ENCODE data around the gene SLC10A7.
"Not testable (repeated sequence)": the region's sequence is repeated elsewhere in the genome, so short reads cannot be mapped to it uniquely, and the experiment has no call there.

The SLC10A7 gene

DNA sequence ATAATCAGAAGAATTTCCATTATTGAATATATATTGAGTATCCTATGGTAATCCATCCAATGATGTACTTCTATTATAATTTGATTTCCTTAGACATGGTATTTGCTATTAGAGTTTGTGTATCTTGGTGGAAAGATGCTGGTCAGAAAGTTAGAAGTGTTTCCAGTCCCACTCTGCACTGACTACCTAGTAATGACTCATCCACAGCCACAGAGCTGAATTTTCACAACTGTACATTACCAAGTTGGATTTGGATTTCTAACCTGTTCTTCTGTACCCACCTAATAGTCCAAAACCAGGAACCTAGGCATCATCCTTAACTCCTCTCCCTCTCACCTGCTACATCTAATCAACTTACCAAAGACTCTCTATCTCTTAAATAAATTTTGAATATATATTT, 162.0 kb downstream of the SLC10A7 start:
- DNase-seq: no peak

DNA sequence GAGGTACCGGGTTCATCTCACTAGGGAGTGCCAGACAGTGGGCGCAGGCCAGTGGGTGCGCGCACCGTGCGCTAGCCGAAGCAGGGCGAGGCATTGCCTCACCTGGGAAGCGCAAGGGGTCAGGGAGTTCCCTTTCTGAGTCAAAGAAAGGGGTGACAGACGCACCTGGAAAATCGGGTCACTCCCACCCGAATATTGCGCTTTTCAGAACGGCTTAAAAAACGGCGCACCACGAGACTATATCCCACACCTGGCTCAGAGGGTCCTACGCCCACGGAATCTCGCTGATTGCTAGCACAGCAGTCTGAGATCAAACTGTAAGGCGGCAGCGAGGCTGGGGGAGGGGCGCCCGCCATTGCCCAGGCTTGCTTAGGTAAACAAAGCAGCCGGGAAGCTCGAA, 171.6 kb downstream of the SLC10A7 start:
- not testable (repeated sequence) for DNase-seq

DNA sequence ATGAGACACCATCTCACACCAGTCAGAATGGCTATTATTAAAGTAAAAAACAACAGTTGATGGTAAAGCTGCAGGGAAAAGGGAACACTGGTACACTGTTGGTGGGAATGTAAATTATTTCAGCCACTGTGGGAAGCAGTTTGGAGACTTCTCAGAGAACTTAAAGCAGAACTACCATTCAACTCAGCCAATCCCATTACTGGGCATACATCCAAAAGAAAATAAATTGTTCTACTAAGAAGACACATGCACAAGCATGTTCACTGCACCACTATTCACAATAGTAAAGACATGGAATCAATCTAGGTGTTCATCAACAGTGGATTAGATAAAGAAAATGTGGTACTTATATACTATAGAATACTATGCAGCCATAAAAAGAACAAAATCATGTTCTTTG, 172.4 kb downstream of the SLC10A7 start:
- no peak for DNase-seq

DNA sequence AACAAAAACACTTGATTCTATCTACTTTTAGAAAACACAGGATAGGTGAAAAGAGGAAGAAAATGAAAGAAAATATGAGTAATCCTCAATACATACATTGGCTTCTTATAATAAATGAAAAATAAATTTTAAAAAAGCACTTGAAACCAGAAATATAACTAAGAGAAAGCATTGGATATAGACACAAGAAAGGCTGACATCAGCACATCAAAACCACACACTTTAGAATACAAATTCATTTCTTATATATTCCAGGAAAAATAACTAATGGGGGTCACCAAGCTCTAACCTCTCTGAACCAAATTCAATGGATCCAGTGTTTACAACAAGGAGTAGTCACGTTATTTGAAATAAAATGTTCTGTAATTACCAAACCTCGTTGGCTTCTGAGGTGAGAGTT, 173.9 kb downstream of the SLC10A7 start:
- no peak for DNase-seq

DNA sequence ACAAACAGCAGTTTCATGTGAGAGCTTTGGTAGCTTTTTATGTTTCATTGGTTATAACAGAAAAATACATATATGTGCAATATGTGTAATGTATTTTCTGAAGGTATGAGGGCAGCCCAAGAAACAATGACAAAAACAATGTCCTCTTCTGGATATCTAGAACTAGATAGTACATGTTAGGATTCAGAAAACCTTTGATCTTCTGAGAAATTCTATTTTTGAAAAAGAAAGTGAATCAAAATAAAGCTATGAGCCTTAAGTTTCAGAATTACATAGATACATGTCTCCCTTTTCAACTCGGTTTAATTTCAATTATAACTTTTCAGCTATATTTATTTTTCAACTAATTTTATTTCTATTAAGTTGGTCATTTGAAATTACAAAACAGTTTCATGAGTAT, 175.5 kb downstream of the SLC10A7 start:
- no peak for DNase-seq

DNA sequence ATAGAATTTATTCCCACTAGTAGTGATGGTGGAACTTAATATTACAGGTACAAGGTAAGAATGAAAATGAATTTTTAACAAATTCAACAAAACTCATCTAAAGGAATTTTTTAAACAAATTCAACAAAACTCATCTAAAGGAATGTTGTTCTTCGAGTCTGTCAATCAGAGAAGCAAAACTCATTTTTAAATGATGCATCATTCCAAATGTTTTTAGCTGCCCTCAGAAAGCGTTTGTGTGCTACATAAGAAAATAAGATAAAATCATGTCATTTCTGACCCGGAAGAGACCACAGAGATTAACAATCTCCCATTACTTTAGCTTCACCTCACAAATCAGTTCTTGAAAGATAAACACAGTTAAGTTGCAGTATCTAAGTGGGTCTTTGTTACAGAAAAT, 178.0 kb downstream of the SLC10A7 start:
- DNase-seq: no peak

DNA sequence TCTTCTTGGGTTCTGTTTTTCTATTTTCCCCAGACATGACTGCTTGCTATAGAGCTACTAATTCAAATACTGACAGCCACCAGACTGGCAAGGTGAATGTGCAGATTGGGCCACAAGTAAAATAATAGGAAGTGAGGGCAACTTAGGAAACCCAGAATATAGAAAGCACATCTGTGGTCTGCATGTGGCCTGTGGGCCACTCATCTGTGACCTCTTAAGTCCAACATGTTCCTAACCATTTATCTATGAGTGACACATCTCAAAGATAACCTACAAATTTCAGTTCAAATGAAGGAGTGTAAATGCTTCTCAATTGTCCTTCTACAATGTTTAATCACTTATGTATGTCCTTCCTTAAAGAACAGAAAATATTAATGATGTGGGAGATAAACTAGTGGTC, 178.5 kb downstream of the SLC10A7 start:
- DNase-seq: no peak

DNA sequence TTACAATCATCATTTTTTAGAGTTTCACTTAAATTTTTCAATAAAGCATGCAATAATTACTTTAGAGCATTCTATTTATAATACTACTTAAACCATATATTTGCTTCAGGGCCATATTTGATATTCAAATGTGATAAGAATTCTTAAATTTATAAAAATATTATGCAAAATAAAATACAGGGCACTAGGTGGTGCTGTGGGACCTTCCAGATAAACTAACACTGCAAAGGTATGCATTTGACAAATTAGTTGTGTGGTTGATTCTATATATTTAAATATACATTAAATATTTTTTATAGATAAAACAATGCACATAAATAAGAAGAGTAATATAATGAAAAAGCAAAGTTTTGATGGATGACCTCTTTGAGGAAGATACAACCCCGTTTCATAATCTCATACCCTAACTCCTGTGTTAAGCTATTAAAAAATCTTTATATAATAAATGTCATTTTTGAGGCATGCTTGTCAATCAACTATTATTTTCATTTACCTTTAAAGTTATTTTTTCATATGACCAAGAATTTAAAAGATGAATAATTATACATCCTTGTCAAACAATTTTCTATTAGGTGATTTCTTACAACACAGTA, 179.0 kb downstream of the SLC10A7 start:
- DNase-seq: peak in 2 of 51 donors; percentile 0 to 2

DNA sequence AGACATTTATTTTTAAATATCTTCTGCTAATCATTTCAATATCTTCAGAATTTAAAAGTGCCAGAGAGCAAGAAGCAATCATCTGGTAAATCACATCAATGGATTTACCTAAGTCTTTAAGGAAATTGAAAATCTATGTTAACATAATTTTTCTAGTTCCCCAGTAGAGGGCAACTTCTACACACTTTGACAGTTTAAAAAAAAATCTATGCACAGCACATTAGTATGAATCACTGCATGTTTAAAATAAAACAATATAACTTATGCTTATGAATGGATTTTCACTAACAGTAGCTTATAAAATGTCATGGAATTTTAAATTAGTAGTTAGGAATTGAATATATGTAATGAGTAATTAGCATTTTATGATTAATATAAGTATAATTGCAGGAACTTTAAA, 180.9 kb downstream of the SLC10A7 start:
- DNase-seq: no peak

DNA sequence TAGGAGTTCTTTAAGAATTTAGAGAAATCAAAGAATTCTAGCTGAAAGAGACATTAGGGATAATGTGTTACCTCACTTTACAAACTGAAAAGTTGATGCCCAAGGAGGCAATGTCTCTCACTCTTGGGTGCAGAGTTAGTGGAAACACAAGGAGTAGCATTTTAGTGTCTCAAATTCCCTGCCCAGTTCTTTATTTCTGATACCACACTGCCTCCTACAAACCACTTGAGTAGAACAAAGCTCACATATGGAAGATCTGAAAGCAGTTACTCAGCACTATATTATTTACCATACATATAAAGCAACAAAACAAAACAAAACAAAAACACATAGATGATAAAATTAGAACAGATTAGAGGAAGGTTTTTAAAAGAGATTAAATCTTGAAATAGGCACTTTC, 183.2 kb downstream of the SLC10A7 start:
- no peak for DNase-seq

DNA sequence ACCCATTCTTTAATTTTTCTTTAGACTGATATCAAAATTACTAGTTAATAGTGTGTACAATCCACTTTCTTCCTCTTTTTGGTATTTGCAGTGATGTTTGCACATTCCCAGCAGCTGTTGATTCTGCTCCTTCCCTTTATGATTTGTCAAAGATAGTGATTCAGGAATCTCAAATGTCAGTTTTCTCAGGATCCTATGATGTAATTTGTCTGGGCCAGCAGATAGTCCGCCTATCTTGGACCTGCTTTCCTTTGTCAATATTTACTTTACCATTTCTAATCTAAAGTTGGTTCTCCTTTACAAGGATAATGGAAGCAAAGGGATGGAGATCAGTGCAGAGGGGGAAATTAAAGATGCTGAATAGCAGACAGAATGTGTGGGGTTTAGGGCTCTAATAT, 185.3 kb downstream of the SLC10A7 start:
- no peak for DNase-seq

DNA sequence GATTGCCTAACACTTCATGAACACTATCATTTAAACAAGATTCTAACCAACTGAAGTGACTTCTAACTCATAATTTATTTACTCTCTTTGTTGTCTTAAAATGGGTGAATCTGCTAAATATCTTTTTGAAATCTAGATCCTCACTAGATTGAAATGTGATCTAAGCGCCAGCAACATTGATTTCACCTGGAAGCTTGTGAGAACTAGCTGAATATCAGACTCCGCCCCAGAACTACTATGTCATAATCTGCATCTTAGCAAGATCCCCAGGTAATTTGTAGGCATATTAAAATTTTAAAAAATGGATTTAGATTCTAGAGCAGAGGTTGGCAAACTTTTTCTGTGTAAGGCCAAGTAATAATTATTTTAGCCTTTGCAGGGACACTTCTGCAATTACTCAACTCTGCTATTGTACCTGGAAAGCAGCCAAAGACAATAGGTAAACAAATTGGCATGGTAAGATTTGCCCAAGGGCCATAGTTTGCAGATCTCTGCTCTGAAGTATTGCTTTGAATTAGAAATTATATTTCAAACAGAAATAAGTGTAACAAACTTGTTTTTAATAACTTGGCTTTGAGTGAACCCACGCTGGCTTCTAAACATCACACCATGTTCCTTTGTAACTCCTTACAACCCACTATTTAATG, 185.9 kb downstream of the SLC10A7 start:
- DNase-seq: no peak

DNA sequence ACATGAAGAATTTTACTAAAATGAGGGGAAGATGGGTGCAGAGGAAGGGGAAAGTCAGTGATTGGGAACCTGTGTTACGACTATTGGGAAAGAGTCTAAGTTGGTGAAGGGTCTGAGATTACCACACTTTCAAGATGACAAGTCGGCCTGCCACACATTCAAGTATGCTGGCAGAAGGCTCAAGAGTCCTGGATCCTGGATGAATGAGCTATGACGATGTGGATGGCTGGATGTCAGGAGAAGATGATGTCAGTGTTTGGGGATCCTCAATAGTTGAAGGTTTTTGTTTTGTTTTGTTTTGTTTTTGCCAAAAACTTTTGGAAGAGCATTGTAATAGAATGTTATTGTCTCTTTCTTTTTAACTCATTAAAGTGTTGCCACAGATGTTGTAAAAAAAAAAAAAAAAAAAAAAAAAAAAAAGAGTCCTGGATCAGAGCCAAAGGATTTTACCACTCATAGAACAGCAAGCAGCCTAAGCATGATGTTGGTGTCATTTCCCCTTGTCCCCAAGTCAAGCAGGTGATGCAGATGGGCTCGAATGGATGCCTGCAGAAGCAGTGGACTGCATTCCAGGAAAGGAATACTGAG, 186.8 kb downstream of the SLC10A7 start:
- no peak for DNase-seq

DNA sequence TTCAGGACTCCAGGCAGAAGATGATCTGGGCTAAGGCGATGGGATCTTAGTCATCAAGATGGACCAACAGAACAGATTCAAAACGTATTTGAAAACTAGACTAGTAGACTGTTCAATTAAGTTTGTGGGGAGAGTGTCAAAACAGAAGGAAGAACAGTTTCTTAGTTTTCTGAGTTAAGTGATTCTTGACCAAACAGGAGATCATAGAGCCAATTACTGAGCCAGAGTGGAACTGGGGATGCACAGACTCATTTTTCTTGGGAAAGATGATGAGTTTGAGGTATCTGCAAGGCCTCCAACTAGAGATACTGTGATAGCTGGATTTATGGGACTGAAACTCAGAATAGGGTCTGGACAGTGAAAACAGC, 187.9 kb downstream of the SLC10A7 start:
- no peak for DNase-seq

DNA sequence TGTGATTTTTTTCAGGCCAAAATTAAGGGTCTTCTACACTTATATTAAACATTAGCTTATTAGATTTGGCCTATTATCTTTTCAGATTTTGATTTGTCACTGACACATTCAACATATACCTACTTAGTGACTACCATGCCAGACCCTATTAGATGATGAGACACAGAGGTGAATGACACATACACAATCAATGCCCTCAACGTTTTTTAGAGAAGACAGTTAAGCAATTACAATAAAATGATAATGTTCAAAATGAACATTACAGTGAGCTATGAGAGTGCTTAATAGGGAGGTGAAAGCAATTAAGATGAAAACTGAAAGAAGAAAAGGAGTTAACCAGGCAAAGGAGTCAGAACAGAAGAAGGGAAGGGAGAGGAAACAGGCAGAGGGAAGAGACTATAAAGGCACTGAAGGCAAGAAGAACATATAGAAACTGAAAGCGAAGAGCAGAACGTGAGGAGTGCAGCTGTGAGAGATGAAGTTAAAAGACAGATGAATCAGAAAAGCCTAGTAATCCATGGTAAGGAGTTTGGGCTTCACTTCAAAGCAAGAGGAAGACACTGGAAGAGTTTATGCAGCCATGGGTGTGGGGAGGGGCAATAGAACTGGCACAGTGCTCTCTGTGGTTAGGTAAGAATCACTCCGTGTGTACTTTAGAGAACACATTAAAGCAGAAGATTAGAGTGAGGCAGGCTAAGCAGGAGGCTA, 188.4 kb downstream of the SLC10A7 start:
- no peak for DNase-seq

DNA sequence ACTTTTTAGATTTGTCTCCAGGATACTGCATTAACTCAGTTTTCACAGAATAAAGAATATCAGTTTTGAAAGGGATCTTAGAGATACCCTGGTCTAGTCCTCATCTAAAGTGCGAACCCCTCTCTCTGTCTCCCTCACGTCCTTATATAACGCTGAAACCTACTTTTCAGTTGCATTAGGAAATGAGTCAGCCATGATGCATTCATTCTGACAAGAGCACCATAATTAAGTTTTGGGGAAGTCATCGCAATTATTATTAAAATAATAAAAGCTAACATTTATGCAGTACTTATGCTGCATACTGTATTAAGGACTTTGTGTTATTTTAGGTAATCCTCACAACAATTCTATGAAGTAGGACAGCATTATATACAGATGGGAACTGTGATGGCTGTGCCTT, 191.3 kb downstream of the SLC10A7 start:
- DNase-seq: no peak

DNA sequence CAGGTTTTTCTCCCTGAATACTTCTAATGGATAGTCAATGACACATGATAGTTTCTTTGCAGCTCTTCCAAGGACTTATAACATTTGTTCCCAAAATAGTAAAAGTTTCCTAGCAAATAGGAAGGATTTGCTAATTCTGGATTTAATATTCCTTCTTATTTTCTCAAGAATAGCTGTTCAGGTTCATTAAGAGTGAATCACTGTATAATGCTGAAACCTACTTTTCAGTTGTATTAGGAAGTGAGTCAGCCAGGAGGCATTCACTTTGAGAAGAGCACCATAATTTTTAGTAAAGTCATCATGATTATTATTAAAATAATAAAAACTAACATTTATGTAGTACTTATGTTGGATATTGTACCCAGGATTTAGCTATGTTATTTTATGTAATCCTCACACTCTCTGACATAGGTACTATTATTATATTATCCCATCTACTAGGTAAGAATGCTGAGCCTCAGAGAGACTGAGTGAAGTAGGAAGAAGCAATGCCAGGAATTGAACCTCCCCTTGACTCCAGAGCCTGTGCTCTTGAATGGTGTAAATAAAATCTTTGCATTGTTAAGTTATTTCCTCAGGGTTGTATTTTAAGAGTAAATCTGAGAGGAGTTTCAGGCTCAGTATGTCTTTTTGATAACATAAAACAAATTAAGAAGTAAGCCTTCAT, 192.6 kb downstream of the SLC10A7 start:
- no peak for DNase-seq

DNA sequence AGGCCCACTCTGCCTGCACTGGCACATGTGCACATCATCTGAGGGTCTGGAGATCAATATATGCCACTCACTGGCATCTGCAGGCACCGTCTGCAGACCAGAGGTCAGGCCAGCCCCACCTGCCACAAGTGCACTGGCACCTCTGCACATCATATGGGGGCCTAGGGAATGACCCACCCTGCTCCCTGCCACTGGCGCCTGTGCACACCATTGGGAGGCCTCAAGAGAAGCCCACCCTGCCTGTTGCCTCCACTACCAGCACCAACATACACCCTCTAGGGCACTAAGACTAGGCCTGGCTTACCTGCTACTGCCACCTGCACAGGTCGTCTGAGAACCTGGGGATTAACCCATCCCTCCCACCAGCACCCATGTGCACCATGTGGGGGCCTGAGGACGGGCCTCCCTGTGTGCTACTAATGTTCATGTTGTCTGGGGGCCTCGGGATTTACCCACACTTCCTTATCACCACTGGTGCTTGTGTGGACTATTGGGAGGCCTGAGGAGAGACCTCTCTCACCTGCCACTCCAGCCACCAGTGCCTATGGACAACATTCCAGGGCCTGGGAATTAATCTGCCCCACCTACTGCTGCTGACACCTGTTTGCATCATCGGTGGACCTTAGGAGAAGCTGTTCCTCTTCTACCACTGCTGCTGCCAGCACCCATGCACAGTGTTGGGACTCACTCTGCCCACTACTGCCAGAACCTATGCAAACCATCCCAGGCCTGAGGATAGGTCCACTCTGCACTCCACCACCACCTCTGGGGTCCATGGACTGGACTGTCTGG, 193.7 kb downstream of the SLC10A7 start:
- DNase-seq: peak in 1 of 51 donors; percentile 0

DNA sequence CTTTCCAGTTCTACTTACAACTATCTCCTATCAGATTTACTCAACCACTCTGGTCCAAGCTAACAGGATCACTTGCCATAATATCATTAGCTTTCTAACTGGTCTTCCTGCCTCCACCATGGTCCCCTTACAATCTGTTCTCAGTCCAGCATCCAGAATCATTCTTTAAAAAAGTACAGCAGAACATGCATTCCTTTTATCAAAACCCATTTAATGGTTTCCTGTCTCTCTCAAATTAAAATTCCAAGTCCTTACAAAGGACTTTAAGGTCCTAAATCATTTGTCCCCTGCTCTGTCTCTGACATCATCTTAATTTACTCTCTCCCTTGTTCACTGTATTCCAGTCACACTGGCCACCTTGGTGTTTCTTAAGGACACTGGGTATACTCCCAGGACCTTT, 202.8 kb downstream of the SLC10A7 start:
- no peak for DNase-seq

DNA sequence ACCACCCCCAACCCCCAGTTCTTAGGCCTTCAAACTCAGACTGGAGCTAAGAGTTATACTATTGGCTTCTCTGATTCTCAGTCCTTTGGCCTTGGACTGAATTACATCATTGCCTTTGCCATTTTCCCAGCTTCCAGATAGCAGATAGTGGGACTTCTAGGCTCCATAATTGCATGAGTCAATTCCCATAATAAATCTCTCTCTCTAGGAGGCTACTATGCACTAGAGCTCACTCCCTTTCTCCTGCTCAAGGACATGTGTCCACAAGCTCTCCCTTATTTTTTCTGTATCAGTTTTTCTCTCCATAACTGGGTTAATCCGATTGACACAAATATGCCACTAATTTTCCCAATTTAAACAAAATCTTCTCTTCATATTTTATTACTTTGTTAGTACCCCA, 204.0 kb downstream of the SLC10A7 start:
- DNase-seq: no peak

DNA sequence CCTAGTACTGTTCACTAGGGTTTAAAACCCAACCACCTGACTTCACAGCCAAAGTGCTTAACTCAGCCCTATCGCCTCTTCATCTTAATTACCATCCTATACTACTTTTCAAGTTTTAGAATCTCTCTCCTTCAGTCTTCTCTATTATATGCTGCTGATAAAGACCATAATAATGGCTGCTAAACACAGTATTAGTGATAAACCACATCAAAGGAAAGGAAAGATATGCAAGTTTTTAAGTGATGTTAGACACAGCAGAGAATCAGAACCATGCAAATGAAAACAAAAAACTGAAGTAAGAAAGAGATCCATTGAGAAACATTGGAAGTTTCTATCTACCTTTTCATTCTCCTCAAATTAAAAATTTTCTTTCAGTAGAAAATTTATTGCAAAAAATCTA, 206.6 kb downstream of the SLC10A7 start:
- DNase-seq: no peak
